WI38 (cell line): ENCODE measurements around the gene RASA4B.

ENCODE experiments used
- H3K4me3 ChIP-seq: 2 replicates; pipeline ENCODE4 v1.5.1; 2011; ENCODE audit warnings: low read depth, mild to moderate bottlenecking, control low read depth, low read length
- CTCF ChIP-seq: IDR thresholded peaks from 2 replicates; pipeline ENCODE4 v1.5.1; 2012; ENCODE audit warnings: low read depth, mild to moderate bottlenecking, control low read depth, low read length

Gene RASA4B

GRCh38 chr7:102469972-102470825 lies 47.4 kb downstream of the RASA4B start:
- TF ChIP-seq CTCF: no peak
- H3K4me3 ChIP-seq: no peak overlapping the region

- no peak overlapping the region for H3K4me3 ChIP-seq
- no peak for TF ChIP-seq CTCF
Observed at GRCh38 chr7:102469351-102469971, 48.1 kb downstream of the RASA4B start.

- TF ChIP-seq CTCF: no peak
- no peak overlapping the region for H3K4me3 ChIP-seq
Observed at GRCh38 chr7:102468478-102469350, 48.9 kb downstream of the RASA4B start.

GRCh38 chr7:102467581-102468477 lies 49.7 kb downstream of the RASA4B start:
- H3K4me3 ChIP-seq: no peak overlapping the region
- TF ChIP-seq CTCF: no peak

- H3K4me3 ChIP-seq: peak overlapping the region; percentile 99; the same call in 1 of the 2 replicates
- TF ChIP-seq CTCF: no peak
Observed at GRCh38 chr7:102466097-102466496, 51.5 kb downstream of the RASA4B start.

GRCh38 chr7:102464577-102465280 lies 52.8 kb downstream of the RASA4B start, which contains the start of the genes ALKBH4 and LRWD1:
TSS of gene ALKBH4 (minus strand) at chr7:102464863. CDS start at chr7:102464836, 27 bp downstream.
TSS of gene LRWD1 (plus strand) at chr7:102464984. CDS start at chr7:102465081, 97 bp downstream.
- no peak for TF ChIP-seq CTCF
- H3K4me3 ChIP-seq: peak within 1 kb of the TSS; percentile 99
